Keratinocyte (primary cell): ENCODE results near the gene PYGB. TPM values are rescaled to one million over a fixed set of nuclear protein-coding genes. Genes with fewer than 3 reads are reported as not detected.

Experiments used
- DNase-seq: peaks from one replicate; pipeline ENCODE4 v3.0.0-alpha.2; 2011; ENCODE audit warnings: low read depth, missing footprints, low spot score
- FAIRE-seq: peaks from 2 replicates; lab custom pipeline; 2011; peaks lifted over from hg19 to GRCh38; lab: Jason Lieb, UNC
- H2AFZ ChIP-seq: 2 replicates; pipeline ENCODE4 v1.6.0; 2012; ENCODE audit warnings: low read length, control low read depth, inconsistent platforms; ENCODE audit not compliant: control insufficient read depth
- H3K27ac ChIP-seq: 2 replicates; pipeline ENCODE4 v1.5.1; 2011; ENCODE audit warnings: low read length; ENCODE audit not compliant: control insufficient read depth, insufficient read depth
- H3K27me3 ChIP-seq: 3 replicates; pipeline ENCODE4 v1.6.0; 2011; ENCODE audit warnings: low read length; ENCODE audit not compliant: control insufficient read depth, insufficient read depth; ENCODE audit errors: extremely low read depth
- H3K36me3 ChIP-seq, 2 experiments: 2 replicates in 1 of 2; 3 replicates in 1 of 2; pipeline ENCODE4 v1.5.1; 2011; ENCODE audit warnings: low read length in 2 of 2, mild to moderate bottlenecking in 1 of 2; ENCODE audit not compliant: control insufficient read depth in 2 of 2, insufficient read depth in 2 of 2; ENCODE audit errors: extremely low read depth in 1 of 2
- H3K4me1 ChIP-seq: 3 replicates; pipeline ENCODE4 v1.5.1; 2011; ENCODE audit warnings: low read length; ENCODE audit not compliant: control insufficient read depth, insufficient read depth; ENCODE audit errors: extremely low read depth
- H3K4me2 ChIP-seq: 3 replicates; pipeline ENCODE4 v1.6.0; 2011; ENCODE audit warnings: low read depth, low read length; ENCODE audit not compliant: control insufficient read depth, insufficient read depth; ENCODE audit errors: extremely low read depth
- H3K4me3 ChIP-seq, 3 experiments: fragments of 200-600 bp in 1 of 3; sonication (generic) in 1 of 3; 2 replicates in 2 of 3; 3 replicates in 1 of 3; pipeline ENCODE4 v1.5.1; 2011 to 2016; ENCODE audit warnings: low read length in 3 of 3, mild to moderate bottlenecking in 3 of 3, control low read depth in 2 of 3, inconsistent platforms in 1 of 3, low read depth in 1 of 3, mixed read lengths in 1 of 3, mixed run types in 1 of 3, moderate library complexity in 1 of 3; ENCODE audit not compliant: control insufficient read depth in 2 of 3, insufficient read depth in 2 of 3; ENCODE audit errors: extremely low read depth in 1 of 3
- H3K79me2 ChIP-seq: 2 replicates; pipeline ENCODE4 v1.6.0; 2012; ENCODE audit warnings: low read length; ENCODE audit not compliant: control insufficient read depth, insufficient read depth
- H3K9ac ChIP-seq: 3 replicates; pipeline ENCODE4 v1.6.0; 2011; ENCODE audit warnings: low read length; ENCODE audit not compliant: control insufficient read depth, insufficient read depth; ENCODE audit errors: extremely low read depth
- H3K9me1 ChIP-seq: 3 replicates; pipeline ENCODE4 v1.6.0; 2011; ENCODE audit warnings: low read length; ENCODE audit not compliant: control insufficient read depth, insufficient read depth; ENCODE audit errors: extremely low read depth
- H3K9me3 ChIP-seq: 2 replicates; pipeline ENCODE4 v1.5.1; 2012; ENCODE audit warnings: low read depth, low read length; ENCODE audit not compliant: control insufficient read depth
- H4K20me1 ChIP-seq: 3 replicates; pipeline ENCODE4 v1.6.0; 2011; ENCODE audit warnings: low read length; ENCODE audit not compliant: control insufficient read depth, insufficient read depth; ENCODE audit errors: extremely low read depth
- EZH2 ChIP-seq: IDR thresholded peaks from one replicate; pipeline ENCODE4 v1.6.1; 2012; ENCODE audit warnings: inconsistent platforms, mild to moderate bottlenecking, low read length, moderate library complexity
- dilution Hi-C: fragments of 300-500 bp; cut with MboI; formaldehyde crosslinking; loops from one replicate; pipeline ENCODE4 v1.7.0; 2020; ENCODE audit warnings: low sequenced_read_pairs; ENCODE audit not compliant: extremely low pct_ligation_motif_present
- polyA plus RNA-seq, 5 experiments: library from polyadenylated mRNA; depleted of rRNA in 3 of 5; stranded (reverse) in 3 of 5; stranded (forward) in 1 of 5; unstranded in 1 of 5; fragments of >200 nt; gene quantifications; 1 replicate in 1 of 5; 2 replicates in 3 of 5; 3 replicates in 1 of 5; pipeline versions ENCODE4 v1.2.1 to v1.2.3, GENCODE V29; 2011 to 2012; ENCODE audit warnings: missing spikeins in 2 of 5, low read depth in 1 of 5, low replicate concordance in 1 of 5
- TF ChIP-seq, protein P1 (sequence below), 3 experiments: IDR thresholded peaks in 1 of 3; conservative IDR thresholded peaks in 1 of 3; optimal IDR thresholded peaks in 1 of 3; 2 replicates in 2 of 3; 3 replicates in 1 of 3; pipeline versions ENCODE3 to v1.5.1; 2011; ENCODE audit warnings: low read length in 3 of 3, mild to moderate bottlenecking in 3 of 3, moderate library complexity in 2 of 3, control low read depth in 1 of 3, inconsistent platforms in 1 of 3; ENCODE audit not compliant: insufficient read depth in 2 of 3; ENCODE audit errors: extremely low read depth in 1 of 3

Gene PYGB
- polyA plus RNA-seq, 1 donor (not counting 4 experiments of a cell fraction or from before 2014, with no cell fraction given), result 78.3 TPM

DNA sequence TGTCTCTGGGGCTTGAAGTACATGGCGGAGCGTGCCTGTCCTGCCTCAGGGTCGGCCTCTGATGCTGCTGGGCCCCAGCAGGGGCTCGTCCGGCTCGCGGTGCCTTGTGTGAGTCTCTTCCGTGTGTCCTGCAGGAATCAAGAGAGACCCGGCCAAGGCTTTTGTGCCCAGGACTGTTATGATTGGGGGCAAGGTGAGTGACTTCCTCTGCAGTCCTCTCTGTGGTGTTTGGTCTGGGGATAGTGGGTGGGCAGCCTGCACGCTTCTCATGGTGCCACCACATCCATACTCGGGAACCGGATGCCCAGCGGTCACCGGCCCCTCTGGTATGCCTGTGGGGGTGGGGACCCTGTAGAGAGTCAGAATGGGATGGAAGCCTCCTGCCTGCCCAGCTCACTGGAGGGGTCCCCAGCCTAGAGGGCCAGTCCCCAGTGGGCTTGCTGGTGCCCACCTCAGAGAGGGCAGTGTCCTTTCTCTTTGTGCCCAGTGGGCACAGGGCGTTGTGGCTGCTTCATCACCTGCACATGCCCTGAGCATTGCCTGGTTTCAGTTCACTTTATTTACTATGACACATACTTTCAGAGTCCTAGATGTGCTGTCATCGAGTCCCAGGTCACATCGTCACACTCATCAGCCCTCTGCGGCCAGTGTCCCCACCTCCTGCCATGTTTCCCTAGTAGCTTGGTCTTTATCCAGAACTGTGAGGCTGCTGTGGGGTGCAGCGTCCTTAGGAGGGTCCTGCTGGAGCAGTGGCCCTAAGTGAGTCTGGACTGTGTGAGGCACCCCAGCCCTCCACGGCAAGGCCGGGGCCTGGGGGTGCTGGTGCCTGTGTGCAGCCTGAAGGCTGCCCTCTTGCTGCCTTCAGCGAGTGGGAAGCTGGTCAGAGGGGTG is 40.7 kb downstream of the PYGB start:
- Histone ChIP-seq H4K20me1 (peaks cover 8% of the 10 kb centered on the region), H3K36me3 (peaks cover 69 to 70% of the 10 kb centered on the region in 2 experiments), H3K79me2 (peaks cover 2% of the 10 kb centered on the region), H2AFZ (no peak overlapping the region), H3K27me3 (no peaks in the 10 kb centered on the region), H3K9me3 (no peaks in the 10 kb centered on the region), H3K9ac (no peak overlapping the region), H3K4me1 (peaks cover 5% of the 10 kb centered on the region), H3K9me1 (no peaks in the 10 kb centered on the region), H3K27ac (no peak overlapping the region), H3K4me2 (no peak overlapping the region), H3K4me3 (no peak overlapping the region)
- DNase-seq (no peak), FAIRE-seq (no peak)
- dilution Hi-C loops, result no loop called here
- no peak for TF ChIP-seq EZH2
- TF ChIP-seq, protein P1, sequence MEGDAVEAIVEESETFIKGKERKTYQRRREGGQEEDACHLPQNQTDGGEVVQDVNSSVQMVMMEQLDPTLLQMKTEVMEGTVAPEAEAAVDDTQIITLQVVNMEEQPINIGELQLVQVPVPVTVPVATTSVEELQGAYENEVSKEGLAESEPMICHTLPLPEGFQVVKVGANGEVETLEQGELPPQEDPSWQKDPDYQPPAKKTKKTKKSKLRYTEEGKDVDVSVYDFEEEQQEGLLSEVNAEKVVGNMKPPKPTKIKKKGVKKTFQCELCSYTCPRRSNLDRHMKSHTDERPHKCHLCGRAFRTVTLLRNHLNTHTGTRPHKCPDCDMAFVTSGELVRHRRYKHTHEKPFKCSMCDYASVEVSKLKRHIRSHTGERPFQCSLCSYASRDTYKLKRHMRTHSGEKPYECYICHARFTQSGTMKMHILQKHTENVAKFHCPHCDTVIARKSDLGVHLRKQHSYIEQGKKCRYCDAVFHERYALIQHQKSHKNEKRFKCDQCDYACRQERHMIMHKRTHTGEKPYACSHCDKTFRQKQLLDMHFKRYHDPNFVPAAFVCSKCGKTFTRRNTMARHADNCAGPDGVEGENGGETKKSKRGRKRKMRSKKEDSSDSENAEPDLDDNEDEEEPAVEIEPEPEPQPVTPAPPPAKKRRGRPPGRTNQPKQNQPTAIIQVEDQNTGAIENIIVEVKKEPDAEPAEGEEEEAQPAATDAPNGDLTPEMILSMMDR (optimal IDR thresholded peaks at IDR 0.05 in 1 of 3, IDR thresholded peaks at IDR 0.05 in 1 of 3, conservative IDR thresholded peaks at IDR 0.05 in 1 of 3; ENCODE audit: extremely low read depth in 1 of 3, insufficient read depth in 2 of 3, low read length in 3 of 3), result no peak

DNA sequence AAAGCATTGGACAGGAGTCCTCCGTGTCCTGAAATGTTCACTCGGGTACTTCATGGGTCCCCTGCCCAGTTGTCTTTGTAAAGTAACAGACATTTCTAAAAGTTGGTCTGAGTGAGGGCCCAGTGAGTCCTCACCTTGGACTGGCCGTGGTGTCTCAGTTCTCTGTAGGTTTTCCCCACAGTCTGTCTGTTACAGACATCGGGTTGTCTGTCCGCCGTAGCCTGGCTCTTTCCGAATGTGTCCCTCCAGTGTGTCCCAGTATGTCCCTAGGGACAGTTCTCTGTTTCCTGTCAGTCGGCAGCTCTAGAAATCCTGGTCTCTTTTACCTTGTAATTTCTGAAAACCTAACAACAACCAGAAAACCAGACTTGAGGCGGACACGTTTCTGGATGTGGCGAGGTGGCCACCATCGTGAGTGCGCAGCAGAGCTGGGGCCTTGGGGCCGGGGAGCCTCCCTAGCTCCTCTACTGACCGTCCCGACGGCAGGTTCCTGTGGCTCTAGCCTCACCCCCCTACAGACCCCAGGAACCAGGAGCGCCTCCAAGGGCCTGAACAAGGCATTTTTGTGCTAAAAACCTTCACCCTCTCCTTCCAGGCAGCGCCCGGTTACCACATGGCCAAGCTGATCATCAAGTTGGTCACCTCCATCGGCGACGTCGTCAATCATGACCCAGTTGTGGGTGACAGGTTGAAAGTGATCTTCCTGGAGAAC is 42.2 kb downstream of the PYGB start:
- no peak for FAIRE-seq
- no peak overlapping the region for H2AFZ ChIP-seq
- H4K20me1 ChIP-seq, result peaks cover 8% of the 10 kb centered on the region
- no peaks in the 10 kb centered on the region for H3K9me1 ChIP-seq
- H3K4me2 ChIP-seq, result no peak overlapping the region
- TF ChIP-seq, protein P1 (optimal IDR thresholded peaks at IDR 0.05 in 1 of 3, IDR thresholded peaks at IDR 0.05 in 1 of 3, conservative IDR thresholded peaks at IDR 0.05 in 1 of 3; ENCODE audit: extremely low read depth in 1 of 3, insufficient read depth in 2 of 3, low read length in 3 of 3), result no peak
- no peak for TF ChIP-seq EZH2
- no peak for DNase-seq
- H3K4me3 ChIP-seq, result no peak overlapping the region
- no peak overlapping the region for H3K27ac ChIP-seq
- peaks cover 18% of the 10 kb centered on the region for H3K4me1 ChIP-seq
- peaks cover 66 to 71% of the 10 kb centered on the region in 2 experiments for H3K36me3 ChIP-seq
- H3K27me3 ChIP-seq, result no peaks in the 10 kb centered on the region
- peaks cover 2% of the 10 kb centered on the region for H3K79me2 ChIP-seq
- H3K9ac ChIP-seq, result no peak overlapping the region
- H3K9me3 ChIP-seq, result no peaks in the 10 kb centered on the region
- dilution Hi-C loops, result no loop called here
